GM18858 (cell line): ENCODE measurements around the gene PLEKHN1.

ENCODE experiments used
- ATAC-seq: cut with Tn5 transposase; IDR thresholded peaks from one replicate; pipeline ENCODE4 v1.9.1; 2021; ENCODE audit not compliant: unreplicated experiment

Gene PLEKHN1

GRCh38 chr1:929712-930632, 36.3 kb upstream of the PLEKHN1 start:
- ATAC-seq: no peak

DNA sequence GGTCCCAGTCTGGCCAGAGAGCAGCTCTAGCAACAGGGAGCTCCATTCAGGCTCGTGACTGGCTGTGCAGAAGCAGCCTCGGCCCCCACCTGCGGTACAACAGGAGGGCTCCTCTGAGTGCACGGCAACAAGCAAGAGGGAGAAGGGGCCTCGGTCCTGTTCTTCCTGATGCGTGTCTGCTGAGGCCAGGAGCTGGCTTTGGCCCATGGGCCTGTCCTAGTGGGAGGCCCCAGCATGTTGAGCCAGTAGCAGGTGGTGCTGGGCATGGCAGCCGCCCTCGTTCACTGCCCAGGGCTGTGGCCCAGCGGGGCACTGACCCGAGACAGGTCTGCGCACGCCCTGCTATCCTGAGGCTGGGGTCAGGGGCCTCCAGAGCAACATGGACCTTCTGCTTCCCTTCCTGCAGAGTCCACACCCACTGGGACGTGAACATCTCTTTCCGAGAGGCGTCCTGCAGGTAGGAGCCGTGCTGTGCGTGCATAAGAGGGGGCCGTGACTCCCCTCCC, 35.6 kb upstream of the PLEKHN1 start:
- ATAC-seq: no peak

DNA sequence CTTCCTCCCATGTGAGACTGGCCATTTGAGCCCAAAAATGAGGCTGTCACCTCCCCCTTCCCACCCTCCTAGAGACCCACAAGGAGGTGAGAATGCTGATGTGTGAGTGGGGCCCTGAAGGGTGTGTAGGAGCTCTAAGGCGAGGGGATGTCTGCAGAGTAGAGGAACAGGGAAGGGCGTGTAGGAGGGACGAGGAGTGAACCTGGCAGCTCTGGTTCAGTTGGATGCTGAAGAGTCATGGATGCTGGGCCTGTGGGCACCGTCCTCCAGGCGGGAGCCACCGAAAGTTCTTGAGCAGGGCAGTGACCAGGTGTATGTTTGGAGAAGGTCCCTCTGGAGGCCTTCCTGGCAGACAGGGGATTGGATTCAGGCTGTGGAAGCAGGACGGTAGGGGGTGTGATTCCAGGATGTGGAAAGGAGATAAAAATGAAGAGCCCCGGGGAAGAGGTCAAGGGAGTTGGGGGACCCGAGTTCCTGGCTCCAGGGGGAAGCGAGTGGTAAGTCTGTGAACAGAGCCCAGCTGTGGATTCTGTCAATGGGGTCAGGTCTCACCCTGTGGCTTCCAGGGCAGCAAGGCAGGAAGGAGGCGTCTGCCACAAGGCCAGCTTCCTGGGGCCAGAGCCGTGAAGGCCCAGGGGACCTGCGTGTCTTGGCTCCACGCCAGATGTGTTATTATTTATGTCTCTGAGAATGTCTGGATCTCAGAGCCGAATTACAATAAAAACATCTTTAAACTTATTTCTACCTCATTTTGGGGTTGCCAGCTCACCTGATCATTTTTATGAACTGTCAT, 34.7 kb upstream of the PLEKHN1 start:
- ATAC-seq: no peak

GRCh38 chr1:932173-932510, 34.1 kb upstream of the PLEKHN1 start:
- ATAC-seq: no peak

DNA sequence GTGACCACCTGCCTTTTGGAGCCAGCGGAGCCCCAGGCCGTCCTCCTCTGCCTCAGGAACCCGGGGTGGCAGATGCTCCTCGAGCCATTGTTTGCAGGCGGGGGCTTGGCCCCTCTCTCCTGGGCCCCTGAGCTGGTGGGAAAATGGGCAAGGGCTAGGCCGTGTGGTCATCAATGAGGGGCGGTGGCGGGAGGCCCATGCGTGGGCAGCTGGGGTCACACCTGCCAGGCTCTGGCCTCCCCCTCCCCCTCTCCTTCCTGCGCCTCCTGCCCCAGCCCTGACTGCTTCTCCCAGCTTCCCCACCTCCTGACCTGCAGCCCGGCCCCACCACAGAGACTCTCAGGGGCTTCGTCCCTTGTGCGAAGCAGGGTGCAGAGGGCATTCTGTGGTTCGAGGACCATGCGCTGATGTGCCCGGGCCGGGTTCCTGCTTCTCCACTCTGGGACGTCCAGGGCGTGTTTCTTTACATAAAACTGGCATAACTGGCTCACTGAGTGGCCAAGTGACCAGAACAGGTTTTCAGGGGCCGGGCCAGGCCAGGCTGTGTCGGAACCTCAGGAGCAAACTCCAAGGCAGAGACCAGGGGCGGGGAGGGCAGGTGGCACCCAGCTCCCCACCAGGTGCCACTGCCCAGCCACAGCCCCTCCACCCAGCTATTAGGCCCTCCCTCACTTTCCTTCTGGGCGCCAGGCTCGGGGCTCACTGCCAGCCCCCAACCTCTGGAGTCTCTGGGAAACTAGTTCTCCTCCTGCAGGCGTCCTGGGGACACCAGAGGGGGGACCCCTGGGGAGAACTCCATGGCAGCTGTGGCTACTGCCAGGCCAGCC, 33.3 kb upstream of the PLEKHN1 start:
- no peak for ATAC-seq

DNA sequence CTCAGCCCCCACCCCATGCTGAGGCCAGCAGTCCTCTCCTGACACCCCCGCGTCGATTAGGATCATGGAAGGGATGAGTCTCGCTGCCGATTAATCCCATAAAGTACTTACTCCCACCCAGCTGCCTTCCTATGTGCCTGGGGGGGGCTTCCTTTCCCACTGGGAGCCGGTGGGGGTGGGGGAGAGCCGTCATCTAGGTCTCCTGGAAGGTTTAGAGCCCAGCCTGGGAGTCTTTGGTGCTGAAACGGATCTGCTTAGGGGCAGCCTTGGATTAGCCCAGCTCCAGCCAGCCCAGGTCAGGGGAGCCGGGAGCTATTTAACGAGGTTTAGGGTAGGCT, 32.7 kb upstream of the PLEKHN1 start:
- ATAC-seq: no peak

- no peak for ATAC-seq
Measured at GRCh38 chr1:934991-935750, 31.1 kb upstream of the PLEKHN1 start.

DNA sequence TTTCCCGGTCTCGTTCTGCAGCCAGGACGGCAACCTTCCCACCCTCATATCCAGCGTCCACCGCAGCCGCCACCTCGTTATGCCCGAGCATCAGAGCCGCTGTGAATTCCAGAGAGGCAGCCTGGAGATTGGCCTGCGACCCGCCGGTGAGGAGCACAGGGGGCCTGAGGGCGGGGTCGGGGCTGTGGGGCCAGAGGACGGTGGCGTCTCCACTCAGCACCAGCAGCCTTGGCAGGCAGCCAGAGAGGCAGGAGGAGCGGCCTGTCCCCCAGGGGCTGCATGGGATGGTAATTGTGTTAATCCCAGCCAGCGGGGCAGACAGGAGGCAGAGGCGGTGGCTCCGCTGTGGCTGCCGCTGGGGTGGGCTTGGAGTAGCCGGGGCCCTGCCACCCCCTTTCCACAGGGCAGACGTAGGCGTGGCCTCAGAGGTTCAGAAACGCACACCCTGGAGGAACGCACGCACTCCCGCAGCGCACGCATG, 30.5 kb upstream of the PLEKHN1 start:
- no peak for ATAC-seq

DNA sequence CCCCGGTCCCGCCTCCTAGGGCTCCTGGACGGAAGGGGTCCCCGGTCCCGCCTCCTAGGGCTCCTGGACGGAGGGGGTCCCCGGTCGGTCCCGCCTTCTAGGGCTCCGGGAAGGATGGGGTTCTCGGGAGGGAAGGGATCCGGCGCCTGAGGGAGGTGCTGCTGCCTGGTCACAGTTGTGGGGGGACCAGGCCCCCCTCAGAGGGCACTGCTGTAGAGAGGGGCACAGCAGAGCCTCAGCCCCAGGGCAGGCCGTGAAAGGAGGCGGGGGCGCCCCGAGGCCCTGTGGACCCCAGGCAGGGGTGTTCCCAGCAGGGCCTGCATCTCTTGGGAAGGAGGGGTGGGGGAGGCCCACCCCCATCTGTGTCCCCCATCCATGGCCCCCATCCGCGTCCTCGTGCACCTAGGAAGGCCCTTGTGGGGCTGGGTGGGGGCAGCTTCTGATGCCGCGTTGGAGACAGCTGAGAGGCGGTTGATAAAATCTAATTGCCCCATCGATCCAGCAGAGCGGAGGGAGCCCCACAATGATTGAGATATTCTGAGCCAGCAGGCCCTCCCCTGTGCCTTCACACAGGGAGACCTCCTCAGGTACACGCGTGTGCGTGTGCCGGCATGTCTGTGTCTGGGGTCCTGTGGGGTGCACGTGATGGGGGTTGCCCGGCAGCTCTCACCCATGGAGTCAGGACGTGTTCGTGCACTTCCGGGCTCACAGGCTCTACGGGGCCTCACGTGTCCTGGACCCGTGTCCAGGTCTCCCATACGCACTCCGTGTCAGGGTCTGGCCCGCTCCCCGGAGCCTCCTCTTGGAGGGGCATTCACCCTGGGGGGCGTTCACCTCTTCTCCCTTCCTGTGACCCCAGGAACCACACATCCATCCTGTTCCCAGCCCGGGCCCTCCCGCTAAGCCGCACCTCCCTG, 29.7 kb upstream of the PLEKHN1 start:
- no peak for ATAC-seq

GRCh38 chr1:937521-937920, 28.8 kb upstream of the PLEKHN1 start:
- no peak for ATAC-seq

DNA sequence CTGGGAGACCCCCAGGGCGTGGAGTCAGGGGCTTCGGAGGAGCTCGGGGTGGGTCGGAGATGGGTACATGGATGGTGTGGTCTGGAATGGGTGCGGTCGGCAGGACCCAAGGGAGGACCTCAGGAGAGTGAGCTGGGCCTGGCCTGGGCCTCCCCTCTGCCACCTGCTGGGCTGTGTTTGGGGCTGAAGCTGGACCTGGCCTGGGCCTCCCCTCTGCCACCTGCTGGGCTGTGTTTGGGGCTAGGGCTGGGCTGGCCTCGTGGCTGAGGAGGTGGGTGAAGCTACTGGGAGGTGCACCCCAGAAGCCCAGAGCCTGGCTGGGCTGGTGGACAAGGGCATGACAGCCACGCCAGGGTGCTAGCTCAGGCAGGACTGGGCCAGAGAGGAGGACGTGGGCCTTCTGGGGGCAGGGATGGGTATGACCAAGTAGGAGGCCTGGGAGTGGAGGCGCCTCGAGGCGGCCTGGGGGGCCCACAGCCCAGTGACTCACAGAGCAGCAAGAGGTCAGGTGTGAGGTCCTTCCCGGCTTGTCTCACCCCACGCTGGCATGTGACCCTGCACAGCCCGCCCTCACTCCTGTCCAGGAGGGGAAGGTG, 28.1 kb upstream of the PLEKHN1 start:
- no peak for ATAC-seq

GRCh38 chr1:938711-939489, 27.4 kb upstream of the PLEKHN1 start:
- ATAC-seq: no peak

GRCh38 chr1:939511-940106, 26.7 kb upstream of the PLEKHN1 start:
- ATAC-seq: no peak

GRCh38 chr1:940107-941014, 25.9 kb upstream of the PLEKHN1 start:
- ATAC-seq: no peak

DNA sequence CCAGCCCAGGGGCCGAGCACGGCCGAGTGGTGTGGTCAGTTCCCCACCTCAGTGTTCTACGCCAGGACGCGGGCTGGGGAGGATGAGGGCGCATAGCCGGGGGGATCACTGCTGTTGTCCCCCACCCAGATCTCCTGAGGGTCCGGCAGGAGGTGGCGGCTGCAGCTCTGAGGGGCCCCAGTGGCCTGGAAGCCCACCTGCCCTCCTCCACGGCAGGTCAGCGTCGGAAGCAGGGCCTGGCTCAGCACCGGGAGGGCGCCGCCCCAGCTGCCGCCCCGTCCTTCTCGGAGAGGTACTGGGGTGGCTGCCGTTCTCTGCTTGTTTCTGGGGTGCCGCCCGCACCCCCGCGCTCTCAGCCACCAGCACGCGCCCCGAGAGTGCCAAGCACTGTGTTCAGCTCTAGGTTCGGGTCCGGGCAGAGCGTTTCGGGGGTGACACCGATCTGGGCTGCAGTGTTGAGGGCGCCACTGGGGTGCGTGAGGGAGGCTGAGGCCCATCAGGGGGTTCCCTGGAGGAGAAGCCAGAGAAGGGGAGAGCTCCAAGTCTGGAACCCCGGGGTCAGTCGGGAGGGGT, 25.2 kb upstream of the PLEKHN1 start:
- ATAC-seq: no peak

DNA sequence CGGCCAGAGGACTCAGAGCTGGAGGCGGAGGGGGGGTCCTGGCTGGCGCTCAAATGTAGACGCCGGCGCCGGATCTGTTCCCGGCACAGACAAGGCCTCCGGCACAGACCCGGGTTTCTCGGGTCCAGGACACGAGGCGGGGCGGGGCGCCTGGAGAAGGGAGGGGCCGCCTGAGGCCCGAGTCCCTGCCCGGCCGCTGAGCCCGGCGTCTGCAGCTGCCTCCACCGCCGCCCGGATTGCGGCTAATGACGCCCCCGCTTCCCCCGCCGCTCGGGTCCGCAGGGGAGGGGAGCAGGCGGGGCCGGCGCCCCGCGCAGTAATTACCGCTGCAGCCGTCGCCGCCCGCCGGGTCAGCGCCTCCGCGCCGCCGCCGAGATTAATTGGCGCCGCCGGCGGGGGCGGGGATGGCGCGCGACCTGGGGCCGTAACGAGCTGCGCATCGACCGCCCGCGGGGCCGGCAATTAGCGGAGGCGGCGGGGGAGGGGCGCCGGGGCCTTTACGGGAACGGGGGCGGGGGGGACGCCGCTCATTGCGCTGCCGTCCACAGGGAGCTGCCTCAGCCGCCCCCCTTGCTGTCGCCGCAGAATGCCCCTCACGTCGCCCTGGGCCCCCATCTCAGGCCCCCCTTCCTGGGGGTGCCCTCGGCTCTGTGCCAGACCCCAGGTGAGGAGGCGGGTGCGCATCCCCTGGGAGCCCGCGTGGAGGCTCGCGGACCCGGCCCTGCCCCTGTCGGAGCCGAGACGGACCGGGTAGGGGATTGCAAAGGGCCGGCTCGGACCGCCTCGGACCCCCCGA, 24.5 kb upstream of the PLEKHN1 start:
- ATAC-seq: no peak
